HG02852 (cell line): ENCODE data around the gene RIT2.
A peak's percentile ranks its signal among the peaks of the same experiment; 100 is the strongest.

Experiments used
- ATAC-seq: cut with Tn5 transposase; IDR thresholded peaks from one replicate; pipeline ENCODE4 v1.9.1; 2021; ENCODE audit warnings: mild to moderate bottlenecking, moderate library complexity; ENCODE audit not compliant: unreplicated experiment

The RIT2 gene

DNA sequence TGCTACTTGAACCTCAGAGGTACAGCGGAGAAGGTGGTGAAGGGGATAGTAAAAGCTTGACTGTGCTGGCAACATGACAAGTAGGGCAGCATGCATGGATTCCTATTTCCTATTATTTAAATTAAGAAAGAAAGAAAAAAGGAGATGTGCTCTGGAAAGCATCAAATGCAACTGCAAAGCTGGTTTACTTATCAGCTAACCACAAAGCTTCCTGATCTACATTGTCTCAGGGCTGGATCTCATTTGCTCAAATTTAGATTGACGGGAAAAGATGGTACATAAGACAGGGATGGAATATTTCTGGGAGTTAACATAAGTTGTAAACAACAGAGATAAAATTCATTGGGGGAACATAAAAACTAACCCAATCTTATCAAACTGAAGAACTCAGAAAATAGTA is 178.0 kb downstream of the RIT2 start:
- no peak for ATAC-seq

DNA sequence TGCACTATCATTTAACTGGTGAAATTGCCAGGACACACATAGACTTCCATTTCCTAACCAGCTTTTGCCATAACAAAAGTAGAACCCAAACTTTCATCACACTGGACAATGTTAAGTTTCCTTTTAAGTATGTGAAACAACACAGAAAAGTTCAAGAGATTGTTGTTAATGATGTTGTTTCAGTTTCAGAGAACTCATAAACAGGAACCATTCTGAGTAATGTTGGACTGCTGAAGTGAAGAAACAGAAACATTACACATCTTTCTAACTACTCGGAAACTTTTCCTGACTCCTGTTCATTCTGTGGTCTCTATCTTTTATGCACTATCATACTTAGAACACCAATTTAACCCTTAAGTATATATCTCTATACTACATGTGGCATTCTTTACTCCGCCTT is 179.2 kb downstream of the RIT2 start:
- ATAC-seq, result peak; percentile 72

- no peak for ATAC-seq
These were observed 184.0 kb downstream of the RIT2 start for GRCh38 chr18:42931491-42931890.

DNA sequence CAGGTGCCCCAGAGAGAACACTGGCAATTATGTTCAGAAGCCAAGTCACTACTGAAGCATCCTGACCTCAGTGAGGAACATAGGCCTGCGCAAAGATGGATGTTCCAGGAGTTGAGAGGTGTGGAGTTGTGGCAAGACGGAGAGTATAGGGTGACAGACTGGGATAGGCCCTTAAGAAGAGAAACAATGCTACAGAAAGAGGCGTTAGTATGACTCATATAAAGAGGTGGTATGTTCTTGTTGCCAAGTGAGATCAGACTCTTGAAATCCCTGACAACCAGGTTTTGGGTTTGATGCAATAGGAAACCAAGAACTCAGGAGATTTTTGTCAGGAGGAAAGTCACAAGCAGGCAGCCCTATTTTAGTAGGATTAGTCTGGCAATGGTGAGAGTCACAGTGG is 185.6 kb downstream of the RIT2 start:
- ATAC-seq, result no peak

GRCh38 chr18:42929181-42929580 is 186.3 kb downstream of the RIT2 start:
- no peak for ATAC-seq

GRCh38 chr18:42925036-42925435 is 190.4 kb downstream of the RIT2 start:
- ATAC-seq, result no peak

DNA sequence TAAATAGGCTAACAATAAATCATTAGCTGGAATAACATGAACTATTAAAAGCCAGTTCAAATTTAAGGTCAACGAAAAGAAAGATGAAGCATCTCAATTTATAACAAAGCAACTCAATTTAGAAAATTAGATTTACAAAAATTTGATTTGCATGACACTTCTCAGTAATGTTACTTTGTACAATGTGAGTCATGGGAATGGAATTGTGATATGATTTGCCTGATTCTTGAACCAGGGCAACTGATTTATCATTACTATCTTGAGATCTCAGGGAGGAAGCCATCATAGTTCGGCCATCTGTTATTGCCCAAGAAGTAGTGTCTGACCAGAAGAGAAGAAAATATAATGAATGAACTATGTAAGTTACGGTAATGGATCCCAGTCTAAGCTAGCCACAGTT is 193.1 kb downstream of the RIT2 start:
- no peak for ATAC-seq

- ATAC-seq, result no peak
These were observed 194.2 kb downstream of the RIT2 start for GRCh38 chr18:42921226-42921737.

GRCh38 chr18:42920621-42921020 is 194.9 kb downstream of the RIT2 start:
- ATAC-seq, result no peak

DNA sequence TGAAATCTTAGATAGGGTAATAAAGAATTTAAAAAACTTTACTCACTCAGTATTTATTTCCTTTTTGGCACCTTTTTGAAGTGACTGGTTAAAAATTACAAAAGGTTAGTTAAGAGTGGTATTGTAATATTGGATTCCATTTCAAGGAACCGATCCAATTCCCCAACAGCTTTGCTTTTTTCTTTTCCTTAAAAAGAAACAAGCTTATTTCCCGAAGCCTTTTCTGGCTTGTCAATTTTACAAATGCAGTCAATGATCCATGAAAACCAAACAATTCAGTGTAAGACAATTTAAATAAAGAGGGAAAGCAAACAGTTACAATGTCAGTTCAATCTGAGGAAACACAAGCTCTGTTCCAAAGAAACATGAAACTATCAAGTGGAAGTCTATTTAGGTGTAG is 200.2 kb downstream of the RIT2 start:
- ATAC-seq, result no peak

GRCh38 chr18:42914476-42914875 is 201.0 kb downstream of the RIT2 start:
- no peak for ATAC-seq

GRCh38 chr18:42909095-42909494 is 206.4 kb downstream of the RIT2 start:
- no peak for ATAC-seq

DNA sequence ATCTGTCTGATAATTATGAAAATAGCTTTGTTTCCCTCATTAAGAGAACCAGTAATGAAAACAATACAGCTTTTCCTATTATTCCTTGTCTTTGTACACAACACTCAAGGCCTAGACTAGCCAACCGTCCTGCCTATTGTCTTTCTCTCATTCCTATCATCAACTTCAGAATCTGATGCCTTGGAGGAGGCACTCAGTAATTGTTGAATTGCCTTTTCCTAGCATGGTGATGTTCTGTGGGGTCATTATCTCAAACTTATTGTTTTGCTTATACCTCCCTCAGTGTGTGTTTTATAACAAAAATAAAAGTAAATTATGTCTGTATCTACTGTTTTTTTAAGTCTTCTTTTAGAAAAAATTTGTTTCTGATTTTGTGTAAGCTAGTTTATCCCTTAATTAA is 208.7 kb downstream of the RIT2 start:
- no peak for ATAC-seq

DNA sequence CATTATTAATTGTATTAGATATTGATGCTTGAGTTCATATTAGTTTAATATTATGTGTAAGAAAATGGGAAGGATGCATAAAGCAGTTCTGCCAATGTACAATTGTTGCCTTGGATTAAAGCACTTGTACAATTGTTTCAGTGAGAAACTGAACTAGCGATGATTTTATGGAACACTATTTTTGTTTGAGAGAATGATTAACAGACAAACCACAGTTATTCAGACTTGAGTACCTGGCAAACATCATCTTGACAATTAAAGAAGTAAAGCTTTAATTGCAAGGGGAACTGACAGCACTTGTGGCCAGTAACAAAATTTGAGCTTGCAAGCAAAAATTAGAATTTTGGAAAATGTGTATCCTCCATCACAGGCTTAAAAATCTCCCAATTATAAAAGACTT is 214.3 kb downstream of the RIT2 start:
- ATAC-seq, result no peak

DNA sequence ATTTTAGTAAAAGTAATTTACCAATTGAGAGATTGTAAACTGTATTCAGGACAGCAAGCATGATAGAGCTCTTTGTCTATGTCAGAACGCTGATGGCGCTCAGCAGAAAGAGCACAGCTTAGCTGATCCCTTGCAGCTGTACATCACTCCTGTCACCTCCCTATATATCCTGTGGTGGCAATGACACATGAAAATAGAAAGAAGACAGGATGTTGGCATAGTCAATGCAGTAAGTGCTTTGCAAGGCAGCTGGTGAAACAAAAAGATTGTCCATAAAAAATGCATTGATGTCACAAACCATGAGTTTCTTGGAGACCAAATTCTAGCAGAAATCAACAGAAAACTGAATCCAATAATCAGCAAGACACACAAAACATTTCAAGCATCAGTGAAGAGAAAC is 221.5 kb downstream of the RIT2 start:
- ATAC-seq, result no peak

- no peak for ATAC-seq
These were observed 223.3 kb downstream of the RIT2 start for GRCh38 chr18:42892181-42892580.

- ATAC-seq, result no peak
These were observed 223.8 kb downstream of the RIT2 start for GRCh38 chr18:42891705-42892104.

DNA sequence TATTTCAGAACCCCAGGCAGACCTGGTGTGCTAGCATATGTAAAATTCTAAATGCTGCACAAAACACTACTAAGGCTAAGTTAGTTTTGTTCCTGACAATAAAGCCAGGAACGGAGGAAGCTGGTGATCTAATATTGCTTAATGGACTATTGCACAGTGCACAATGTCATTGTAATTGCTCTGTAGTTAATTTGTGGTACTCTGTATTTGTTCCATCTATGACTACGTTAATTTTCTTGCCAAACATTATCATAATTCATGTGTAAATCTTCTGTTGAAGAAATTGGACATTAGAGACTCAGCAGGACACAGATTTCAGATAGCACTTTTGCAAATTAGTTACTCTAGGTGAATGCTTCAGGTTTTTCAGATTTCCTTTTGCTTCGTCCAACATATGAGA is 232.3 kb downstream of the RIT2 start:
- ATAC-seq, result no peak

DNA sequence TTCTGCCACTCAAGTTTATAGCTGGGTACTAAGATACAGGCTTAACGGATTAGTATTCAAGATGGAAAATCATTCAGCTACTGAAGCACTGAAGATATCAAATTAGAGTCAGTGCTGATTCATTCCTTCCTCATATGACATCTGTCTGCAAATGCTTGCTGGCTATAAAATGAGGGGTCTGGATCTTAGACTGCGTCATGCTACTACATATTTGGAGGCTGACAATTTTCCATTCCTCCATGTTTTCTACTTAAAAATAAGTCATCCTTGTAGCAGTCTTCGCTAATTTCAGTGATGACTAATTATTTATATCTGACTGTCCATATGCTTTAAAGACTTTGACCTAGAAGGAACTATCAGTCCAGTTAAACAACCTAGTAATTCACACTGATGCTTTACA is 233.4 kb downstream of the RIT2 start:
- ATAC-seq, result no peak

DNA sequence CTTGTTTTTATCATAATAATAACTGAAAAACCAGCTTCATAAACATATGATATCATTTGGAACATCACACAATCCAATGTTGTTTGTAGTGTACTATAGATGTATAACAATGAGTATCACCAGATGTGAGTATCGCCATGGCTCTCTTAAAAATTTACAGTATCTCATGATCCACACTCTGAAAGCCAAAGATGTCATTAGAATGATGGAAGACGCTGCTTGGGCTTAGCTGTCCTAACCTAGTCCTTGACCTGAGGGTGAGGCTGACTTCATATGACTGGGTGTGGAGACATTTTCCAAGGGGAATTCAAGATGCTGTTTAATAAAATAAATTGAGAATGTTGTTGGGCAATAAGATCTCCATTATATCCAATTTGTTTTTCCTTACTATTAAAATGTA is 242.6 kb downstream of the RIT2 start:
- ATAC-seq, result no peak

- no peak for ATAC-seq
These were observed 250.6 kb downstream of the RIT2 start for GRCh38 chr18:42864876-42865275.

DNA sequence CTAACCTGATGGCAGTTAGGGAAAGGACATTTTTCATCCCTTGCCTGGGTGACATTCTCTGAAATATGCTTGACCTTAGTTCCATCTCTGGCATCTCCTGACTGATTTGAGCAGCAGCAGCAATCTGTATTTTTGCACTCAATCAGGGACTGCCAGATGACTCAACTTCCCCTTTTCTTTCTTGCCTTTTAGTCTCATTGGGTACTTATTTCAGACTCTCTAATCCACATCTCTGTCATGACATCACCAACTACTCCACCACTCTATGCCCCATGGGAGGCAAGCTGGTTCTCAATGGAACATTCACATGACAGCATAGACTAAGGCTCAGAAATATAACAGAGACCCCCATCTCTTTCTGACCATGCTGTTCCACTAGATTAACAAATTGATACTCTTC is 254.2 kb downstream of the RIT2 start:
- ATAC-seq, result no peak

GRCh38 chr18:42860548-42860947 is 254.9 kb downstream of the RIT2 start:
- ATAC-seq, result no peak

DNA sequence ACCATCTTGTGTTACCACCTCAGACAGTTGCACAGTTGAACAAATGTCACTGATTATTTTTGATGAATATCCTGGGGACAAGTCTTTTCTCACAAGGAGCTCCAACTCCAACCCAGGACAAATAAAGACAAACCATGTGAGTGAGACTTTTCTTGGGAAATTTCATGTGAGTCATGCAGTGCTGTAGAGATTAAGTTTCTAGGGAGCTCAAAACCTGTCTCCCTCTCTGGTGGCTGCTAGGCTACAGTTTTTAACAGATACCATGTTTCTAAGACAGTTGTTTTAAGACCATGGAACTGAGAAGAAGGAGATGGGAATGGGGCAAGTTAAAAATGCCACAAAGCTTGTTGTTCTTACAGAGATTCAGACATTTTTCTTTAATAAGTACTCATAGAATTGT is 255.5 kb downstream of the RIT2 start:
- ATAC-seq, result no peak
